ENCODE measurements around the gene CRTC1.

DNA sequence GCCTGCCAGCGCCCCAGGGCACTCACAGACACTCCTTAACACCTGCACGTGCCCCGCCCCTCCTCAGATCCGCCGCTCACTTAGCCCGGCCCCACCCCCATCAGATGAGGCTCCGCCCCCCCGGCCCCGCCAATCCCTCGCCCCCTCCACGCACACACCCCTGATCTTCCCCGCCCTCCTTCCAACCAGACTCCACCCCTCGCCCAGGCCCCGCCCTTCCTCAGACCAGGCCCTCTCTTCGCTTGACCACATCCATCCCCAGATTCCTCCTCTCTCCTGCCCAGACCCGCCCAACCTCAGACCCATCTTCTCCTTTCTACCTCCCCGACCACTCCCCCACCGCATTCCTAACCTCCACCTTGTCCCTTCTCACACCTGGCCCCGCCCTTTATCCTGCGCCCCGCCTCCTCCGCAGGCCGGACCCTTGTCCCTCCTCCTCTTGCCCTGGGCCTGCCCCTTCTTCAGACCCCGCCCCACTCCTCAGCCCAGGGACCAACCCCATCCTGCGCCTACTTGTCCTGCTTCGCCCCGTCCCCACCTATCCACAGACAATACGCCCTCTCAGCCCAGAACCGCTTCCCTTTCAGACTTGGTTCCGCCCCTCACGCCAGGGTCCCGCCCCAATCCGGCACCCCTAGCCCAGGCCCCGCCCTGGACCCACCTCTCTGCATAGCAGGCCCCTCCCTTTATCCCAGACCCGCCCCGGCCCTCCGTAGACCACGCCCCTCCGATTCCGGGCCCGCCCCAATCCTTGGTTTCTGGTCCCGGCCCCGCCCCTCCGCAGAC is 47.1 kb upstream of the CRTC1 start:
- TF ChIP-seq EZH2 (IDR thresholded peaks at IDR 0.05; ENCODE audit: borderline replicate concordance) (no peak), EZH2phosphoT487 (IDR thresholded peaks at IDR 0.05; ENCODE audit: low read depth, severe bottlenecking, unreplicated experiment) (no peak)
- TF ChIP-seq, protein P1, sequence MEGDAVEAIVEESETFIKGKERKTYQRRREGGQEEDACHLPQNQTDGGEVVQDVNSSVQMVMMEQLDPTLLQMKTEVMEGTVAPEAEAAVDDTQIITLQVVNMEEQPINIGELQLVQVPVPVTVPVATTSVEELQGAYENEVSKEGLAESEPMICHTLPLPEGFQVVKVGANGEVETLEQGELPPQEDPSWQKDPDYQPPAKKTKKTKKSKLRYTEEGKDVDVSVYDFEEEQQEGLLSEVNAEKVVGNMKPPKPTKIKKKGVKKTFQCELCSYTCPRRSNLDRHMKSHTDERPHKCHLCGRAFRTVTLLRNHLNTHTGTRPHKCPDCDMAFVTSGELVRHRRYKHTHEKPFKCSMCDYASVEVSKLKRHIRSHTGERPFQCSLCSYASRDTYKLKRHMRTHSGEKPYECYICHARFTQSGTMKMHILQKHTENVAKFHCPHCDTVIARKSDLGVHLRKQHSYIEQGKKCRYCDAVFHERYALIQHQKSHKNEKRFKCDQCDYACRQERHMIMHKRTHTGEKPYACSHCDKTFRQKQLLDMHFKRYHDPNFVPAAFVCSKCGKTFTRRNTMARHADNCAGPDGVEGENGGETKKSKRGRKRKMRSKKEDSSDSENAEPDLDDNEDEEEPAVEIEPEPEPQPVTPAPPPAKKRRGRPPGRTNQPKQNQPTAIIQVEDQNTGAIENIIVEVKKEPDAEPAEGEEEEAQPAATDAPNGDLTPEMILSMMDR (IDR thresholded peaks at IDR 0.05; ENCODE audit: poor library complexity), result no peak
